Hematopoietic multipotent progenitor cell treated with erythropoietin and hydrocortisone succinate and interleukin-3 and kit ligand, for 4 days (in vitro differentiated cells): Measurements from ENCODE around the gene HIPK3.
"Not testable (repeated sequence)": the region's sequence is repeated elsewhere in the genome, so short reads cannot be mapped to it uniquely, and the experiment has no call there.

Experiments
- DNase-seq: peaks from one replicate; pipeline ENCODE4 v3.0.0-alpha.2; 2015

HIPK3 gene

GRCh38 chr11:33257160-33257896 lies at the start of gene HIPK3:
Gene HIPK3, plus strand, starts transcription at chr11:33257381.
- peak; percentile 93 for DNase-seq

DNA sequence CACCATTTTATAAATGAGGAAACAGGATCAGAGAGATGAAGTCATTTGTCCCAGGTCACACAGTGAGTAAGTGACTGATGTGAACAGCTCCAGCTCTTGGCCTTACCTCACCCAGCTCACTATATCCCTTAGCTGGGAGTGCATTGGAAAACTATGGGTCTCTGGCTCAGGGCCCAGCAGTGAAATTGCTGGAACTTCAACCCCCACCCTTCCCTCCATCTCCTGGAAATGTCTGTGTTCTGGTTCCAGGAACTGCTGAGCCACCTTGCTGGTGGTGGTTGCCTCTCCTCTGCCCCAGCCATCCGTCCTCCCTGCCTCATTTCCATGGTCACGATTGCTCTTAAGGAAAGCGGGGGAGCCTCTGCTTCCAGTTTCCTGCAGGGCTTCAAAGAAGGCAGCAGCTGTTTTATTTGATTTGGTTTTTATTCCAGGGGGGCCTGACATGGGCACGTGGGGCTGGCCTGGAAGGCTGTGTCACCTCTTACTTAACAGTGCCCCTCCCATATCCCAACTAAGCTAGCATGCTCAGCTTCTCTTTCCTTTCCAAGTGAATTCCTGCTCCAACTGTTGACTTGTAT lies 49.7 kb upstream of the HIPK3 start:
- no peak for DNase-seq

DNA sequence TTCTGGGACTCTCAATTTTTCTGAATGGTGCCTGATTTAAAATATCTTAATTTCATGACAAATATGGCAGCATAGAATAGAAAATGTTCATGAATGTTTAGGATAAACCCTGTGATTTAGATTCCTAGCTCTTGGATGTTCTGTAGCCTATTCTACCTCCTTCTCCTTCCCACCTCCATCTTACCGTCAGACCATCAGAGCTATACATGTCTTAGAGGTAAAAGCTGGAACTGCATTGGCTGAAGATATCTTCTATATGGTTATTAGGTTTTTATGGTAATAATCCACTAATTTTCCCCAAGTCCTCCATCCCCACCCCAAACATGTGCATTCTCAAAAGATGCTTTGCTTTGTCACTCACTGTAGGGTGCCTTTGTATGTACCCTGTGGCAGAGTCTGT lies 49.0 kb upstream of the HIPK3 start:
- no peak for DNase-seq

DNA sequence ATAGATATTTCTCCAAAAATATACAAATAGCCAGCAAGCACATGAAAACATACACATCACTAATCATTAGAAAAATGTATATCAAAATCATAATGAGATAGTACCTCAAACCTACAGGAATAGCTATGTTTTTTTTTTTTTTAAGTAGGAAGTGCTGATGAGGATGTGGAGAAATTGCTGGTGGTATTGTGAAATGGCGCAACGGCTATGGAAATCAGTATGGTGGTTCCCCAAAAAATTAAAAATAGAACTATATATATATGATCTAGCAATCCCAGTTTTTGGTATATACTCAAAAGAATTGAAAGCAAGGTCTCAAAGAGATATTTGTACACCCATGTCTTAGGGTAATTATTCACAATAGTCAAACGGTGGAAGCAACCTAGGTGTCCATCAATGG lies 46.0 kb upstream of the HIPK3 start:
- DNase-seq: peak; percentile 37

DNA sequence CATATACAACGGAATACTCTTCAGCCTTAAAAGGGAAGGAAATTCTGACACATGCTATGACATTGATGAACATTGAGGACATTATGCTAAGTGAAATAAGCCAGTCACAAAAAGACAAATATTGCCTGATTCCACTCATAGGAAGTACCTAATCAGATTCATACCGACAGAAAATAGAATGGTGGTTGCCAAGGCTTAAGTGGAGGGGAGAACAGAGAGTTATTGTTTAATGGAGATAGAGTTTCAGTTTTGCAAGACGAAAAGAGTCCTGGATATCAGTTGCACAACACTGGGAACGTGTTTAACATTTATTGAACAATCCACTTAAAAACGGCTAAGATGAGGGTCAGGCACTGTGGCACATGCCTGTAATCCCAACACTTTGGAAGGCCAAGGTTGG lies 45.6 kb upstream of the HIPK3 start:
- DNase-seq: peak; percentile 18

DNA sequence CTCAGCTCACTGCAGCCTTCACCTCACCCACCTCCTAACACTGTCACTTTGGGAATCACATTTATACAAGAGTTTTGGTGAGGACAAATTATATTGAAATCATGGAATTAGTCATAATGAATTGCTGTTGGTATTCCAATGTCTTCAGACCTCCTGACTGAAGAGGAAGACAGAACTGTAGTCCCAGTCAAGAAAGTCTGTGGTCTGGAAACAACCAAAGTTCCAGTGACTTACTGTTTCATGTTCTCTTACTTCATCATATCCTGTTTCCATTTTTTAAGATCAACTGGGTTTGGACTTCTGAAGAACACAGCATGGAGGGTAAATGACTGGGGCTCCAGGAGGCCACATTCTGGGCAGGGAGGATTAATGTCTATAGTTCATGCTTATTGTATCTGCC lies 43.0 kb upstream of the HIPK3 start:
- DNase-seq: no peak

- DNase-seq: no peak
Observed at GRCh38 chr11:33214767-33215166, 42.4 kb upstream of the HIPK3 start.

- not testable (repeated sequence) for DNase-seq
Observed at GRCh38 chr11:33216676-33217075, 40.5 kb upstream of the HIPK3 start.

DNA sequence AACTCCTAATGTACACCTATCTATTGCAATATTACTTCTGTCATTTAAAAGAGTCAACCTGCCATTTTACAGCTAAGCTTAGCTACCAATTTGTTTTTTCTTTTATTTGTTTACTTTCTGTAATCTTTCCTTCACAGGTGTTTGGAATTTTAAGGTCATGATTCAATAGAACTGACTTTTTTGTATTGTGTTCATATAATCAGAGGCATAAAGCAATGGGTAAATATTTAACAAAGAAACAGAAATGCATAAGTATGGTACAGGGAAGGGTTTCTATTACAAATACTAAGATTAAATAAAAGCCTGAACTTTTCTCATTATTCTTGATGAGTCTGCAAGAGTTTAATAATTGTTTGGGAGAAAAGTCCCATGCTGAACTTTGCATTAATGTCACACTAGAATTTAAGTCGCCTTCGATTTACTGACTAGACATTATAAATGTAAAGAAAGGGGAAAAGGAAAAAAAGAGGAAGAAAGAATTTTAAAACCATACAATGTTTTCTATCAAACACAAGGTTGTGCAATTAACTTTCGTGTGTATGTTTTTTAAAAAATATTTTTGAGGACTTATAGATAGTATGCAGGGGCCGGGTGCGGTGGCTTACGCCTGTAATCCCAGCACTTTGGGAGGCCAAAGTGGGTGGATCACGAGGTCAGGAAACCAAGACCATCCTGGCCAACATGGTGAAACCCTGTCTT lies 35.0 kb upstream of the HIPK3 start:
- peak; percentile 36 for DNase-seq

DNA sequence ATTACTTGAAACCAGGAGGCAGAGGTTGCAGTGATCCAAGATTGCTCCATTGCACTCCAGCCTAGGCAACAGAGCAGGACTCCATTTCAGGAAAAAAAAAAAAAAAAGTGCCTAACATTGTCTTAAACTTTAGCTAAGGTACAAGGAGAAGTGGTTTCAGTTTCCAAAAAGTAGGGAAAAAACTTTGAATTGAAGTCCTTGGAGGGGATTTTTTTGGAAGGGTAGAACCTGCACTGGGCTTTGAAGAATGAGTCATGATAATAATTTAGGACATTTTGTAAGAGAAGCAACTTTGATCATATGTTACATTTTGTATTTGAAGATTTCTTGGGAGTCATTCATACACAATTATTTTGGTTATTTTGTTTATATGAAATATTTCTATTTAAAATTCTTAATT lies 31.8 kb upstream of the HIPK3 start:
- DNase-seq: no peak

DNA sequence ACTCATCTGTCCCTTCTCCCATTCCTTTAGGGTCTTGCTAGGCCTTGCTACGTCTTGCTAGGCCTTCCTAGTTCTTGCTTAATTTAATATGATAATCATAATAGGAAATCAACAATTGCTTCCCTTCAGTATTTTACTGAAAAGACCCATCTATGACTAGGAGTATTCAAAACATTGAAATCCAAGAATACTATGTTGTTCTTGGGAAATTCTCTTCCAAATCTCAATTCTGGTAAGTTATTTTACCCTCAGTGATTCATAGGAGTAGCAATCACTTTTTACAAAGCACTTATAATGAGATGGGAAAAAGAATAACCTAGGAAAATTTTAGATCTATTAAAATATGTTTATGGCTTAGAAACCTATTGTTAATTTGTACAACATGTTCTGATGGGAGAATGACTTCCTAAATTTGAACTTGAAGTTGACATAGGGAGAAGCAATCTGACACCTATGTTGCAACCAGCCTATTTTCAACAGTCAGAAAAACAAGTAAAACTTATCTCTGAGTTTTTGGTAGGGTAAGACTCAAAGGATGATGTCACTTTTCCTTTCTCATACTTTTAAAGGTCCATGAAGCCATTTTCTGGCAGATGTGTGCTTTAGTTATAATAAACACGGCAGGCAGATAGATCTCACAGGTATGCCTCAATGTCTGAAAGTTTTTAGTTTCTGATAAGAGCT lies 29.5 kb upstream of the HIPK3 start:
- peak; percentile 63 for DNase-seq

DNA sequence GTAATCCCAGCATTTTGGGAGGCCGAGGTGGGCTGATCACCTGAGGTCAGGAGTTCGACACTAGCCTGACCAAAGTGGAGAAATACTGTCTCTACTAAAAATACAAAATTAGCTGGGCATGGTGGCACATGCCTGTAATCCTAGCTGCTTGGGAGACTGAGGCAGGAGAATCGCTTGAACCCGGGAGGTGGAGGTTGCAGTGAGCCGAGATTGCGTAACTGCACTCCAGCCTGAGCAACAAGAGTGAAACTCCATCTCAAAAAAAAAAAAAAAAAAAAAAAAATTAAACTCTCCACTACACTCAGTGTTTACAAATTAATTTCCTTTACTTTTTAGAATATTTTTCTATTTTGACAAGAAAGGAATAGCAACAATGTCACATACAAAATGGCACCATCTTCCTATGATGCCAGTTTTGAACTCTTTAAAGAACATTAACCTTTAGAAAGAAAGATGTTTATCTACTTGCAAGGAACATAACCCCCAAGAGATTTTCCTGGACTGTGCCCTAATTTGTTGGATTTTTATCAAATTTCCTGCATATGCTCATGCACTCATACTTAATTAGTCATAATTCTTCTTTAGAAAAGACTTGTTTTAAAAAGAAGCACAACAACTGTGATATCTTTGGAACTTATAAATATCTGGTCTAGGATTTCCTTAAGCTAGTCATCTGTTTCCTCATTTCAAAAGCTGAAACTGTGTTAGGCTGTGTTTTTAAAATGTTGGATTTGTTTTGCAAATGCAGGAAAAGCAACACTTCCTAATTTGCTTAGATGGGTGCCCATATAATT lies 22.6 kb upstream of the HIPK3 start:
- DNase-seq: peak; percentile 19

GRCh38 chr11:33237039-33237597 lies 20.1 kb upstream of the HIPK3 start:
- no peak for DNase-seq

- no peak for DNase-seq
Observed at GRCh38 chr11:33242575-33242974, 14.6 kb upstream of the HIPK3 start.

- DNase-seq: not testable (repeated sequence)
Observed at GRCh38 chr11:33243654-33244053, 13.5 kb upstream of the HIPK3 start.

- DNase-seq: no peak
Observed at GRCh38 chr11:33248416-33248971, 8.7 kb upstream of the HIPK3 start.

DNA sequence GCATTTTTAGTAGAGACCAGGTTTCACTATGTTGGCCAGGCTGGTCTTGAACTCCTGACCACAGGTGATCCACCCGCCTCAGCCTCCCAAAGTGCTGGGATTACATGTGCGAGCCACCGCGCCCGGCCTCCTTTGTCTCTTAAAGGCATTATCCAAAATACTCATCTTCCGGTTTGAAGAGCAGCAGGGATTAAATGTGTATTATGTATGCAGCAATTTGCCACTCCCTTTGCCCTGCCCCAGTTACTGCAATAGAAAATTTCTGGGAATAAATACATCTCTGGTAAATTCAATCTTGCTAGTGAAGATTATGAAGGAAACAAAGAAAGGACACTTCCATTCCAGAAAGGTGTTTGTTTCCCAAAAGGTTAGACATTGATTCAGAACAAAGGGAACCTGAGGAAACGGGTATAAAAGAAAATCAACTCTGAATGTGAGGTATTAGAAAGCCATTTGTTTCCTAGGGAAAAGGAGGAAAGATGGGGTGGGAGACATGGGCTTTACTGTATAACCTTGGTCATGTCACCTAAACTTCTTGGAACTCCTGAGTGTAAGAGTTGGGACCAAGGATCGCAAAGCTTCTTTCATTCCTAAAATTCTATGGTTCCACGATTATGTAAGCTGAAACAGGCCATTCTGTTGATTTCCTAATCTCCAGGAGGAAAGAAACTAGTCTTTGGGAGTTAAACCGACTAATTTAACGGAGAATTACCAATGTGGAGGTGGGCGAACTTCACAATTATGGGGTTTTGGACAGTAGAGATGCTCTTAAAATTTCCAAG lies 959 bp upstream of the HIPK3 start:
- DNase-seq: no peak

DNA sequence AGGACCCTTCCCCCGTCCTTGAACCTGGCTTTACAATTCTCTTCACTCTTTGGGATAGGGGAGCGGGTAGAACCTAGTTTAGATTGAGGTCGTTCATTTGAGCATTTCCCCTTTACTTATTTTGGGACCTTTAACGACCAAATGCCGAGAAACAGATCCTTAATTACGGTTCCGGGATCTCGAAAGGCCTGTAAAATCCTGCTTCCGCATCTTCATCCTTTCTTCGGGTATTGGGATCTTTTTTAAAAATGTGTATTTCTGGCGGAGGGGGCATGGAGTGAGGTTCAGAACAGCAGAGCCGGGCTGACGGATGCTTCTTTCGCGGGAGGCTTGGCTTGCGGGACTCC lies 395 bp upstream of the HIPK3 start:
- DNase-seq: no peak

- DNase-seq: peak; percentile 89
Observed at GRCh38 chr11:33257897-33258630, 883 bp downstream of the HIPK3 start.

GRCh38 chr11:33258631-33259205 lies 1.5 kb downstream of the HIPK3 start:
- DNase-seq: peak; percentile 58
